Measurements from ENCODE around the gene PAPOLG.
"Not testable (repeated sequence)": the region's sequence is repeated elsewhere in the genome, so short reads cannot be mapped to it uniquely, and the experiment has no call there.

PAPOLG gene

GRCh38 chr2:60823694-60824305 is 67.7 kb downstream of the PAPOLG start:
- DNase-seq (ENCODE audit: low spot score) = no peak

- no peak for DNase-seq (ENCODE audit: low spot score)
Measured at GRCh38 chr2:60825666-60826065, 69.6 kb downstream of the PAPOLG start.

GRCh38 chr2:60826111-60826510 is 70.0 kb downstream of the PAPOLG start:
- no peak for DNase-seq (ENCODE audit: low spot score)

GRCh38 chr2:60826860-60827259 is 70.8 kb downstream of the PAPOLG start:
- not testable (repeated sequence) for DNase-seq (ENCODE audit: low spot score)

- no peak for DNase-seq (ENCODE audit: low spot score)
Measured at GRCh38 chr2:60827369-60827768, 71.3 kb downstream of the PAPOLG start.

GRCh38 chr2:60830991-60831390 is 74.9 kb downstream of the PAPOLG start:
- DNase-seq (ENCODE audit: low spot score) = no peak

- no peak for DNase-seq (ENCODE audit: low spot score)
Measured at GRCh38 chr2:60831921-60832320, 75.9 kb downstream of the PAPOLG start.

- DNase-seq (ENCODE audit: low spot score) = no peak
Measured at GRCh38 chr2:60832621-60833020, 76.6 kb downstream of the PAPOLG start.

GRCh38 chr2:60834270-60834717 is 78.2 kb downstream of the PAPOLG start:
- DNase-seq (ENCODE audit: low spot score) = no peak

GRCh38 chr2:60836491-60836890 is 80.4 kb downstream of the PAPOLG start:
- no peak for DNase-seq (ENCODE audit: low spot score)

GRCh38 chr2:60837123-60837522 is 81.1 kb downstream of the PAPOLG start:
- no peak for DNase-seq (ENCODE audit: low spot score)

- DNase-seq (ENCODE audit: low spot score) = no peak
Measured at GRCh38 chr2:60838481-60838880, 82.4 kb downstream of the PAPOLG start.

- DNase-seq (ENCODE audit: low spot score) = no peak
Measured at GRCh38 chr2:60839126-60839813, 83.2 kb downstream of the PAPOLG start.

GRCh38 chr2:60840880-60841279 is 84.8 kb downstream of the PAPOLG start:
- DNase-seq (ENCODE audit: low spot score) = no peak

- no peak for DNase-seq (ENCODE audit: low spot score)
Measured at GRCh38 chr2:60843006-60843405, 86.9 kb downstream of the PAPOLG start.

- DNase-seq (ENCODE audit: low spot score) = no peak
Measured at GRCh38 chr2:60844105-60844504, 88.0 kb downstream of the PAPOLG start.

- DNase-seq (ENCODE audit: low spot score) = no peak
Measured at GRCh38 chr2:60847854-60848253, 91.8 kb downstream of the PAPOLG start.
